K562 (cell line): ENCODE data around the gene SLC25A48. TPM values are rescaled to one million over a fixed set of nuclear protein-coding genes. Genes with fewer than 3 reads are reported as not detected.
A peak's percentile ranks its signal among the peaks of the same experiment; 100 is the strongest.

Experiments
- ATAC-seq: fragments of 200-7000 bp; cut with Tn5 transposase; 3 replicates; pipeline ENCODE4 v1.9.1; 2020; ENCODE audit warnings: moderate library complexity
- BruUV-seq: library from RNA; stranded (reverse); fragments of 400-500 nt; replicated peaks from 2 replicates; lab custom pipeline; 2021; lab: Mats Ljungman, UMichigan
- CTCF ChIA-PET: fragments of 300-600 bp; formaldehyde crosslinking; extraction: SDS; loops from one replicate; lab custom pipeline; 2021; ENCODE audit warnings: low intra/inter-chr PET ratio; lab: Yijun Ruan, JAX
- POLR2A ChIA-PET: fragments of 300-600, 350-650 bp; sonication (Branson Sonifier 250); formaldehyde crosslinking; extraction: SDS; loops from one replicate; lab custom pipeline; 2021; ENCODE audit warnings: antibody characterized with exemption, inconsistent platforms; lab: Yijun Ruan, JAX
- DNase-seq, 4 experiments: peaks; one replicate each; pipeline versions ENCODE4 v3.0.0 to v3.0.0-alpha.2; 2011 to 2018; ENCODE audit warnings: low spot score in 3 of 4, mixed read lengths in 3 of 4; ENCODE audit errors: extremely low read depth in 1 of 4
- FAIRE-seq: peaks from 2 replicates; lab custom pipeline; 2011; peaks lifted over from hg19 to GRCh38; lab: Jason Lieb, UNC
- H2AFZ ChIP-seq: 2 replicates; pipeline ENCODE4 v1.6.0; 2011; ENCODE audit warnings: low read depth, low read length, control low read depth, inconsistent platforms
- H3K27ac ChIP-seq: fragments of 200-600 bp; 3 replicates; pipeline ENCODE4 v1.8.0; 2011; ENCODE audit warnings: low read depth, mild to moderate bottlenecking, control low read depth, inconsistent platforms, low read length, moderate library complexity, mixed read lengths; ENCODE audit errors: extremely low read depth
- H3K27me3 ChIP-seq, 2 experiments: fragments of 300-600 bp in 1 of 2; 2 replicates in 1 of 2; 3 replicates in 1 of 2; pipeline versions ENCODE4 v1.6.0 to v1.8.0; 2011; ENCODE audit warnings: inconsistent platforms in 2 of 2, low read length in 2 of 2, mild to moderate bottlenecking in 1 of 2, mixed read lengths in 1 of 2, moderate library complexity in 1 of 2; ENCODE audit not compliant: control insufficient read depth in 2 of 2, insufficient read depth in 2 of 2
- H3K36me3 ChIP-seq: fragments of 300-600 bp; 3 replicates; pipeline ENCODE4 v1.8.0; 2011; ENCODE audit warnings: mild to moderate bottlenecking, low read length, inconsistent platforms; ENCODE audit not compliant: control insufficient read depth, insufficient read depth
- H3K4me1 ChIP-seq, 2 experiments: fragments of 200-600 bp in 1 of 2; replicated peaks in 1 of 2; 2 replicates in 1 of 2; 3 replicates in 1 of 2; pipeline versions ENCODE4 v1.5.1 to v1.8.0; 2011; ENCODE audit warnings: inconsistent platforms in 2 of 2, low read length in 2 of 2, mild to moderate bottlenecking in 1 of 2, mixed read lengths in 1 of 2, moderate library complexity in 1 of 2; ENCODE audit not compliant: control insufficient read depth in 2 of 2, insufficient read depth in 2 of 2
- H3K4me2 ChIP-seq: 2 replicates; pipeline ENCODE4 v1.6.1; 2011; ENCODE audit warnings: low read length, control low read depth, inconsistent platforms, mixed read lengths; ENCODE audit not compliant: insufficient read depth
- H3K4me3 ChIP-seq: fragments of 200-600 bp; sonication (generic), shearing (Covaris generic); 2 replicates; pipeline ENCODE4 v1.5.1; 2016; ENCODE audit warnings: control low read depth, inconsistent platforms
- H3K79me2 ChIP-seq: fragments of 200-600 bp; 3 replicates; pipeline ENCODE4 v1.8.0; 2011; ENCODE audit warnings: low read length, inconsistent platforms; ENCODE audit not compliant: control insufficient read depth, insufficient read depth
- H3K9ac ChIP-seq, 2 experiments: 2 replicates each; pipeline versions ENCODE4 v1.6.0 to v1.6.1; 2011; ENCODE audit warnings: low read depth in 2 of 2, low read length in 2 of 2, control low read depth in 1 of 2, inconsistent platforms in 1 of 2, mild to moderate bottlenecking in 1 of 2, mixed read lengths in 1 of 2; ENCODE audit not compliant: insufficient read depth in 1 of 2
- H3K9me1 ChIP-seq: one replicate; pipeline ENCODE4 v1.6.0; 2011; ENCODE audit warnings: inconsistent platforms, mild to moderate bottlenecking, low read length, moderate library complexity; ENCODE audit not compliant: control insufficient read depth, insufficient read depth
- H3K9me3 ChIP-seq: replicated peaks from 2 replicates; pipeline ENCODE4 v1.5.1; 2011; ENCODE audit warnings: low read depth, low read length, inconsistent platforms; ENCODE audit not compliant: control insufficient read depth, insufficient read depth
- H4K20me1 ChIP-seq: replicated peaks from 2 replicates; pipeline ENCODE4 v1.6.1; 2011; ENCODE audit warnings: low read length, inconsistent platforms, mixed read lengths; ENCODE audit not compliant: control insufficient read depth, insufficient read depth
- AFF4 ChIP-seq: sonication (generic); formaldehyde crosslinking; IDR thresholded peaks from 2 replicates; pipeline ENCODE4 v1.8.0; 2023; ENCODE audit warnings: mild to moderate bottlenecking, missing genetic modification reagents
- CBX8 ChIP-seq: fragments of 200-600 bp; sonication (generic); IDR thresholded peaks from 2 replicates; pipeline ENCODE4 v1.6.1; 2012; ENCODE audit warnings: borderline replicate concordance, mixed run types, low read depth, mild to moderate bottlenecking, moderate library complexity, mixed read lengths, low read length, control low read depth, inconsistent platforms; ENCODE audit not compliant: poor library complexity, severe bottlenecking; ENCODE audit errors: extremely low read depth
- DEAF1 ChIP-seq: fragments of 450-650 bp; formaldehyde crosslinking; IDR thresholded peaks from 2 replicates; pipeline ENCODE4 v1.4.0; 2020; ENCODE audit warnings: mild to moderate bottlenecking, moderate library complexity
- GABPA ChIP-seq: fragments of 200-800 bp; sonication (Bioruptor generic); conservative IDR thresholded peaks from 2 replicates; pipeline ENCODE4 v1.6.1; 2016; ENCODE audit warnings: low read depth, missing genetic modification characterization, missing compliant biosample characterization
- HDAC3 ChIP-seq: fragments of 450-650 bp; IDR thresholded peaks from 2 replicates; pipeline ENCODE4 v1.6.1; 2018; ENCODE audit warnings: borderline replicate concordance, mild to moderate bottlenecking, moderate library complexity; ENCODE audit not compliant: partially characterized antibody
- RNF2 ChIP-seq: sonication (generic); IDR thresholded peaks from 2 replicates; pipeline ENCODE4 v1.6.1; 2016
- SMC3 ChIP-seq: conservative IDR thresholded peaks from 2 replicates; pipeline ENCODE4 v1.6.1; 2011; ENCODE audit warnings: low read depth, low read length, improper control_type of control experiment; ENCODE audit not compliant: insufficient read depth
- TBL1XR1 ChIP-seq, 2 experiments: IDR thresholded peaks; 2 replicates each; pipeline ENCODE4 v1.6.1; 2012; ENCODE audit warnings: improper control_type of control experiment in 2 of 2, low read length in 2 of 2, mild to moderate bottlenecking in 1 of 2
- ZNF280A ChIP-seq: fragments of 450-650 bp; IDR thresholded peaks from 2 replicates; pipeline ENCODE4 v1.6.1; 2018; ENCODE audit warnings: mild to moderate bottlenecking, low read depth; ENCODE audit not compliant: partially characterized antibody
- ZNF354B ChIP-seq: fragments of 250-450 bp; sonication (Bioruptor Pico); IDR thresholded peaks from 2 replicates; pipeline ENCODE4 v1.4.0; 2020
- WGBS: fragments of 100-300 bp; shearing (Covaris generic); methylation state at CpG from one replicate; pipeline ENCODE4 v1.1.6; 2016; ENCODE audit warnings: low coverage, mixed read lengths; ENCODE audit not compliant: insufficient coverage; ENCODE audit errors: missing lambda C conversion rate; 5-methylcytosine and 5-hydroxymethylcytosine counted together
- in situ Hi-C: fragments of 300-500 bp; cut with MboI; formaldehyde crosslinking; loops from 4 replicates; pipeline ENCODE4 v1.15.0; 2018; ENCODE audit warnings: inconsistent platforms, mixed read lengths
- intact Hi-C: fragments of 100-400 bp; cut with micrococcal nuclease; formaldehyde crosslinking; loops from 2 replicates; pipeline ENCODE4 v1.14.2; 2022
- polyA plus RNA-seq, 8 experiments: library from polyadenylated mRNA; depleted of rRNA in 4 of 8; stranded (reverse) in 5 of 8; unstranded in 3 of 8; fragments of >200 nt; fragmentation: Nextera tagmentation in 2 of 8; fragmentation: Illumina TruSeq in 1 of 8; extraction: Ambion mirVana in 2 of 8; extraction: Trizol in 1 of 8; gene quantifications; 2 replicates each; pipeline versions ENCODE4 v1.2.1 to v1.2.3, GENCODE V29; 2011 to 2014; ENCODE audit warnings: inconsistent platforms in 1 of 8, missing spikeins in 1 of 8
- total RNA-seq, 7 experiments: library from RNA; depleted of rRNA in 6 of 7; stranded (reverse); fragments of >200 nt in 6 of 7; fragmentation: Illumina TruSeq in 2 of 7; extraction: Trizol in 2 of 7; gene quantifications; 2 replicates each; pipeline versions ENCODE4 v1.2.1 to v1.2.3, GENCODE V29; 2011 to 2021; ENCODE audit warnings: low replicate concordance in 1 of 7

The SLC25A48 gene
- total and polyA plus RNA-seq, 9 of the 15 experiments (the other 6 are each of a cell fraction or from before 2014, with no cell fraction given): 0.08 to 0.35 (median 0.23) TPM; not detected in 1

- FAIRE-seq: no peak
- POLR2A ChIA-PET: no interaction called here
- H3K27me3 ChIP-seq: peaks cover 14 to 25% of the 10 kb centered on the region in 2 experiments; a peak in 4 of 5 replicates
Observed at GRCh38 chr5:135913713-135914626, 79.5 kb downstream of the SLC25A48 start.

More at GRCh38 chr5:135913713-135914626, 79.5 kb downstream of the SLC25A48 start:
- DNase-seq (no peak), ATAC-seq (no peak)
- Histone ChIP-seq H3K27ac (no peak overlapping the region), H2AFZ (no peak overlapping the region), H3K36me3 (no peaks in the 10 kb centered on the region), H3K4me1 (no peaks in the 10 kb centered on the region), H3K79me2 (no peaks in the 10 kb centered on the region), H3K4me2 (no peak overlapping the region), H3K9ac (no peak overlapping the region), H3K9me1 (no peaks in the 10 kb centered on the region), H3K4me3 (no peak overlapping the region), H3K9me3 (no peaks in the 10 kb centered on the region), H4K20me1 (no peaks in the 10 kb centered on the region)
- in situ Hi-C loops: no loop called here
- TF ChIP-seq GABPA (tag) (no peak), RNF2 (peak; percentile 64; the same call in 1 of the 2 replicates), TBL1XR1 (IDR thresholded peaks at IDR 0.05; ENCODE audit: low read length in 2 of 2) (no peak), DEAF1 (no peak), ZNF354B (CRISPR knock-in tag) (no peak), ZNF280A (no peak), SMC3 (no peak), HDAC3 (no peak), CBX8 (peak; percentile 83), AFF4 (no peak)
- BruUV-seq: no TSS peak
- intact Hi-C loops: no loop called here
- CTCF ChIA-PET: no interaction called here
- 0% methylated on average over 4 of the region's 4 CpGs for WGBS
